Esophagus (tissue), 2 donors: ENCODE data around the gene SLC2A8. TPM values are rescaled to one million over a fixed set of nuclear protein-coding genes. Genes with fewer than 3 reads are reported as not detected.
A peak's percentile ranks its signal among the peaks of the same experiment; 100 is the strongest.

ENCODE experiments used
- H3K27ac ChIP-seq, 2 donors: one replicate each; pipeline ENCODE4 v1.5.1; 2013; ENCODE audit warnings: low read depth in 2 of 2, mild to moderate bottlenecking in 2 of 2, inconsistent platforms in 1 of 2, low read length in 1 of 2, moderate library complexity in 1 of 2
- H3K27me3 ChIP-seq, 2 donors: one replicate each; pipeline ENCODE4 v1.6.1; 2013; ENCODE audit warnings: low read length in 2 of 2, control low read depth in 1 of 2, mild to moderate bottlenecking in 1 of 2; ENCODE audit not compliant: insufficient read depth in 2 of 2, control insufficient read depth in 1 of 2
- H3K36me3 ChIP-seq, 2 donors: one replicate each; pipeline ENCODE4 v1.6.1; 2013; ENCODE audit warnings: low read length in 1 of 2; ENCODE audit not compliant: control insufficient read depth in 2 of 2, insufficient read depth in 2 of 2
- H3K4me1 ChIP-seq, 2 donors: one replicate each; pipeline ENCODE4 v1.6.1; 2013; ENCODE audit warnings: low read length in 1 of 2; ENCODE audit not compliant: control insufficient read depth in 2 of 2, insufficient read depth in 2 of 2
- H3K4me3 ChIP-seq, 2 donors: one replicate each; pipeline ENCODE4 v1.5.1; 2013; ENCODE audit warnings: low read length in 2 of 2, mild to moderate bottlenecking in 2 of 2, low read depth in 1 of 2, moderate library complexity in 1 of 2
- H3K9me3 ChIP-seq, 2 donors: one replicate each; pipeline ENCODE4 v1.6.1; 2013; ENCODE audit warnings: mild to moderate bottlenecking in 2 of 2, low read depth in 1 of 2, low read length in 1 of 2, moderate library complexity in 1 of 2; ENCODE audit not compliant: control insufficient read depth in 2 of 2, insufficient read depth in 1 of 2
- WGBS, 2 donors: extraction: QIAGEN DNeasy Blood & Tissue Kit; methylation state at CpG; one replicate each; pipeline ENCODE4 v1.1.7; 2013; 5-methylcytosine and 5-hydroxymethylcytosine counted together
- polyA plus RNA-seq, 2 donors: library from polyadenylated mRNA; stranded (reverse); fragments of 200-250 nt; gene quantifications; one replicate each; pipeline ENCODE4 v1.2.3, GENCODE V29; 2013
- donor health status: healthy with polysubstance abuse.
- donor health status: Bipolar disorder and iron deficiency.

The SLC2A8 gene
- polyA plus RNA-seq, 2 donors: 10.3 to 12.2 TPM

DNA sequence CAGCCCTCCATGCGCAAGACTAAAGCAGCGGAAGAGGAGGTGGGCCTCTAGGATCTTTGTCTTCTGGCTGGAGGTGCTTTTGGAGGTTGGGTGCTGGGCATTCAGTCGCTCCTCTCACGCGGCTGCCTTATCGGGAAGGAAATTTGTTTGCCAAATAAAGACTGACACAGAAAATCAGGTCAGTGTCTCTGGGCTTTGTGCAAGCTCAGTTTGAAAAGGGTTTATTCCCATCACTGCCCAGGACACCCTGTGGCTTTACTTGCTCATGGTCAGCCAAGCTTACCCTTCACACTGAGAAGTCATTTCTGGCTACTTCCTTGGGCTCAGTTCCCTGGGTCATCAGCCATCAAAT lies 10.5 kb downstream of the SLC2A8 start:
- no peaks in the 10 kb centered on the region for H3K9me3 ChIP-seq
- H3K4me3 ChIP-seq: no peak overlapping the region
- no peaks in the 10 kb centered on the region for H3K4me1 ChIP-seq
- H3K27ac ChIP-seq: no peak overlapping the region
- H3K27me3 ChIP-seq: no peaks in the 10 kb centered on the region
- H3K36me3 ChIP-seq: peaks cover 0 to 21% of the 10 kb centered on the region in 2 donors
- WGBS, 2 donors: 76 to 82% methylated on average over 6 of the region's 6 CpGs

DNA sequence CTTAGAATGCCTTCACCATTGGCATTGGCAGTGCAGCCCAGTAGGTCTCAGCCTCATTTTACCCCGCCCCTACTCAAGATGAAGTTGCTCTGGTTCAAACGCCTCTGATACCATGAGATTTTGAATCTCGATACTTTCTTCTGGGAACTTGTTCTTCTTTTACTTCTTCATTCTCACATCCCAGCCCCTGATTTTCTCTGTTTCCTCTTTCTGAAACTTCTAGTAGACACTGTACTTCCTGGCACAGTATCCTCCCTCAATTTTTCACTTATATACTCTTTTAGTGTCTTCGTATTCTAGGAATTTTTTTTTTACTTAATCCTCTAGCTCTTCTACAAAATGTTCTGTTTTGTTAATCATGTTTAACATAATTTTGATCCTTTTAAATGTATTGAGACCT lies 14.2 kb downstream of the SLC2A8 start:
- Histone ChIP-seq H3K4me3 (no peak overlapping the region), H3K4me1 (no peaks in the 10 kb centered on the region), H3K27me3 (no peaks in the 10 kb centered on the region), H3K36me3 (no peaks in the 10 kb centered on the region), H3K9me3 (no peaks in the 10 kb centered on the region), H3K27ac (peak overlapping the region in 1 of 2 donors; percentile 67)
- WGBS, 2 donors: 77 to 80% methylated on average over 4 of the region's 4 CpGs

DNA sequence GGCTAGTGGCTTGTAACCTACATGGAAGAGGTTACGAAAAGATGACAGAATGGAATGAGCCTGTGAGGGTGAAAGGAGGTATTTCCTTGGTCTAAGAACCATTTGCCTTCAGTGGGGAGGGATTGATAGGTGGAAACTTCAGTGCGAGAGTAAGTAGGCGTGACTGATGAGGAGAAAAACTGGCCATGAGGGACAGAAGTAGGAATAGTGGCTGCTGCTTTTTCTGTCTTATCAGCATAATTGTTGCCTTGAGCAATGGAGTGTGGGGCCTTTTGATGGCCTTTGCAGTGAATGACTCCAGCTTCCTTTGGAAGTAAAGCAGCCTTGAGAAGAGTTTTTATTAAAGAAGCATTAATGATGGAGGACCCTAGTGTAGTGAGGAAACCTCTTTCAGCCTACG lies 18.2 kb downstream of the SLC2A8 start:
- Histone ChIP-seq H3K4me1 (peaks cover 0 to 22% of the 10 kb centered on the region in 2 donors), H3K36me3 (no peaks in the 10 kb centered on the region), H3K27me3 (no peaks in the 10 kb centered on the region), H3K4me3 (no peak overlapping the region), H3K27ac (peak overlapping the region in 1 of 2 donors; percentile 17), H3K9me3 (no peaks in the 10 kb centered on the region)
- WGBS, 2 donors: 72 to 76% methylated on average over 4 of the region's 4 CpGs

DNA sequence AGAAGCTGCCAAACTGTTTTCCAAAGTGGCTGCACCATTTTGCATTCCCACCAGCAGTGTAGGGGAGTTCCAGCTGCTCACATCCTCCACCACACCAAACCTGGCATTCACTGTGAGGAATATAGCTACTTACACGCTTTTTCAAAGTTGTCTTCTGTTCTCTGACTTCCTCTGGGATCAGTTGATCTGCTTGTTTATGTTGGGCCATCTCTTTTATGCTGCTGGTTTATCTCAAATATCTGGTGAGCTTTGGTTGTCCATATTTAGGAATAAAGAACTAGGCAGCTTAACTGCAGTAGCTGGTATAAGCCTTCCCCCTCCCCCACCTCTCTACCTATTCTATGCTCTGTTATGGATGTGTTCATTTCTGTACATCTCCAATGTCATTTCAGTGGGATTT lies 18.7 kb downstream of the SLC2A8 start:
- no peak overlapping the region for H3K27ac ChIP-seq
- no peaks in the 10 kb centered on the region for H3K27me3 ChIP-seq
- no peaks in the 10 kb centered on the region for H3K36me3 ChIP-seq
- 49 to 57% methylated on average over 1 of the region's 1 CpG for WGBS, 2 donors
- H3K4me3 ChIP-seq: no peak overlapping the region
- H3K9me3 ChIP-seq: no peaks in the 10 kb centered on the region
- peaks cover 0 to 22% of the 10 kb centered on the region in 2 donors for H3K4me1 ChIP-seq

DNA sequence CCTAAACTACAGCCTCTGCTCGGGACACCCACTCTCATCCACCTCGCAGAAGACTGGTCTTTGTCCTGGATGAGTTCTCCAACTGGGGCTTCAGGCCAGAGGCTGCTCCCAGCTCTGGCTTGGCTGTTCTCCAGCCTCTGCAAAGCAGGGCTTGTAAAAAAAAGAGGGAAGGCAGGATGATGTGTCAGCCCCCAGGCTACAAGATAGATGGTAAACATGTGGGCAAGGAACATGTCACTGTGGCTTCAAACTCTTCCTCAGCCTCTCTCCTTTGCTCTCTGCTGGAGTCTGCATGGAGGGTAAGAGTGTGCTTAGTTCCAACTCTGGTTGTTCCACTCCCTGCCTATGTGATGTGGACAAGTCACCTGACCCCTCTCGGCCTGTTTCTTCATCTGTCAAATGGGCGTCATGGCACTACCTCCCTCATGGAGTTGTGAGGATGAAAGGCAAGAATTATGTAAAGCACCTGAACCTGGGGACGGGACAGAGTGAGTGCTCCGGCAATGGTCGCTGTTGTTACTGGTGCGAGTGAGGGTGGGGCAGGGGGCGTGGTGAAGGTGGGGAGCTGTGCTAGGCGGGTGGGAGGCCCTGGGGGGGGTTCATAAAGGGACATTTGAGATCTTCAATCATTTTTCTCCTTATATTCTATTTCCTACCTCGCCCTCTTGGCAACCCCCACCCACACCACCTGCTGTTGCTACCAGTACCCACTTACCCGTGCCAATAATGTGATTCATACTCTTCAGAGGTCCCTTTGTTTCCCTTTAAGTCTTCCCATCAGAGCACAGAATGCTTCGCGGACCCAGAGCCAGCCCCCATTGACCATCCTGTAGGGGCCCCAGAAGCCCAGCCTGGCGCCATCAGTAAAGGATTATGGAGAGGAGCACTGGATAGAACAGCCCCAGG lies 20.4 kb downstream of the SLC2A8 start:
- Histone ChIP-seq H3K4me1 (peaks cover 0 to 26% of the 10 kb centered on the region in 2 donors), H3K27ac (peak overlapping the region; percentile 1 to 71), H3K9me3 (no peaks in the 10 kb centered on the region), H3K4me3 (no peak overlapping the region), H3K27me3 (no peaks in the 10 kb centered on the region), H3K36me3 (no peaks in the 10 kb centered on the region)
- 41 to 62% methylated on average over 15 of the region's 15 CpGs for WGBS, 2 donors

DNA sequence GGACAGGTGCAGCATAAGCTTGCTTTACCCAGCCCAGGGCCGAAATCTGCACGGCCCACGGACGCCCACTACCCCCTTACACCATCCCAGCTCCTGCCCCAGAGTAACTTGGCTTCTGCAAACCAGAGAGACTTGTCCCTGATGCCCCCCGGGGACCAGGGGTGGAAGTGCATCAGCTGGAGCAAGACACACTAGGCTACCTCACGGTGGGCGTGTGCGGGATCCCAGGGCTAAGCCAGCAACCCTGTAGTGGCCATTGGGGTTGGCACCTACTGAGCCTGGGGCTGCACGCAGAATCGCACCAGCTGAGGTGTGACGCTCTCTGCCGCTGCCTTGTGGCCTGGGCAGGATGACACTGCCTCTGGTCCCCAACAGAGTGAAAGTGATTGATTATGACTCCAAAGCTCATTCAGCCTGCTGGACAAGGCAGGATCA lies 21.1 kb downstream of the SLC2A8 start:
- Histone ChIP-seq H3K4me1 (peaks cover 0 to 27% of the 10 kb centered on the region in 2 donors), H3K27ac (peak overlapping the region in 1 of 2 donors; percentile 71), H3K27me3 (no peaks in the 10 kb centered on the region)

DNA sequence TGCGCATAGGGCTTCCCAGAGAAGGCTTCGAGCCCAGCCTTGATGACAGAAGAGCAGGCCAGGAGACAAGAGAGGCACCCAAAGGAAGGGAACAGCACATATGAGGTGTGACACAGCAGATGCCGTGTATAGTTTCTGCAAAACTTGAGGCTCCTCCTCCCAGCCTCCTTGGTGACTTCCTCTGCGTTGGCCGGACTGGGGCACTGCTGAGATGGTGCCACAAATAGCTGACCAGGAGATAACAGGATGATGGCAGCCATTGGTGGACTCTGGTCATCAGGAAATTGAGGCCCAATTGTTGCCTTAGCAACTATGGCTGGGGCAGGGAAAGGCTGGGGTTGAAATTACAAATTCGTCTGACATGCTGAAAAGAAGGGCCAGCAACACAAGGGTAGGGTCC lies 22.4 kb downstream of the SLC2A8 start:
- H3K27me3 ChIP-seq: no peaks in the 10 kb centered on the region
- peaks cover 0 to 27% of the 10 kb centered on the region in 2 donors for H3K4me1 ChIP-seq
- H3K4me3 ChIP-seq: peak overlapping the region in 1 of 2 donors; percentile 11
- peak overlapping the region in 1 of 2 donors; percentile 71 for H3K27ac ChIP-seq
- no peaks in the 10 kb centered on the region for H3K9me3 ChIP-seq
- H3K36me3 ChIP-seq: no peaks in the 10 kb centered on the region
- 86 to 87% methylated on average over 5 to 6 of the region's 6 CpGs for WGBS, 2 donors

More for the DNA sequence above, 21.1 kb downstream of the SLC2A8 start:
- H3K4me3 ChIP-seq: no peak overlapping the region
- H3K9me3 ChIP-seq: no peaks in the 10 kb centered on the region
- WGBS, 2 donors: 39 to 52% methylated on average over 12 of the region's 12 CpGs
- H3K36me3 ChIP-seq: no peaks in the 10 kb centered on the region

DNA sequence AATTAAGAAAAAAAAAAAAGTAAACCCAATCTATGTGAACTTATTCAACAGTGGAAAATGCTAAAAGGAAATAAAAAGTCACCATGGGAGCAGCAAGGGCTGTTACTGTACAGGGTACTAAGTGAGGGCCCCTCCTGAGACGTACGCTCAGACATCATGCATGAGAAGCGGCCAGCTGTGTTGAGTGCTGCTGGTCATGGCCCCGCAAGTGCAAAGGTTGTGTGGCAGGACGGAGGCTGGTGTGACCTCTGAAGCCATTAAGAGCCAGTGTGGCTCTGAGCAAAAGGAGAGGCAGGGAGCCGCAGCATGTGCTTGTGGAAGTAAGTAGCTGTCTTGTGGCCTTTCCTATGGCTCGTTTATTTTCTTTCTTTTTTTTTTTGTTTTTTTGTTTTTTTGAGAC lies 24.1 kb downstream of the SLC2A8 start:
- Histone ChIP-seq H3K27ac (no peak overlapping the region), H3K27me3 (no peaks in the 10 kb centered on the region), H3K9me3 (no peaks in the 10 kb centered on the region), H3K36me3 (no peaks in the 10 kb centered on the region), H3K4me3 (no peak overlapping the region), H3K4me1 (peaks cover 0 to 27% of the 10 kb centered on the region in 2 donors)
- 74 to 89% methylated on average over 7 of the region's 7 CpGs for WGBS, 2 donors

DNA sequence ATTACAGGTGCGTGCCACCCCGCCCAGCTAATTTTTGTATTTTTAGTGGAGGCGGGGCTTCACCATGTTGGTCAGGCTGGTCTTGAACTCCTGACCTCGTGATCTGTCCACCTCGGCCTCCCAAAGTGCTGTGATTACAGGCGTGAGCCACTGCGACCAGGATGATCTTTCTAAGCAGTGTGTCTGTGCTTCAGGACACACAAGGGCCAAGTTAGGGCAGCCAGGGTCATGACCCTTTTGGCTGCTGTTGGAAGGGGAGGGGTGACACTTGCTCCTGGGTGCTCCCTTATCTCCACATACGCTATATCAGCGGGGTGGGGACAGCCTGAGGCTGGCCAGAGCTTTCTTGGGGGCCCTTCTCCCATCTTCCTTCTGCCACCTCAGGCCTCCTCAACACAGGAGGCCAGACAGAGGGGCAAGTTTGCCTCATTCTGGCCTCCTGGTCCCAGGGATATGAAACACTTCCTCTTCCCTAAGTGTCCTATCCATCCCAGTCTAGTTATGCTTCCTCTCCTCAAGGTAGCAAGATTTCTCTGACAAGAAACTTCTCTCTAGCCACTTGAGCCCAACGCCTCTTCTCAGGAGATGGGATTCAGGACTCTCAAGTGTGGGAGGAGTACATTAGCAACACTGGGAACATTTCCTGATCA lies 25.3 kb downstream of the SLC2A8 start:
- Histone ChIP-seq H3K4me1 (peaks cover 0 to 24% of the 10 kb centered on the region in 2 donors), H3K27me3 (no peaks in the 10 kb centered on the region), H3K4me3 (no peak overlapping the region), H3K36me3 (no peaks in the 10 kb centered on the region), H3K9me3 (no peaks in the 10 kb centered on the region), H3K27ac (peak overlapping the region in 1 of 2 donors; percentile 4)
- WGBS, 2 donors: 85 to 86% methylated on average over 10 of the region's 10 CpGs
